Fibroblast of the aortic adventitia (primary cell): Measurements from ENCODE around the gene TRAF3IP1. TPM values are rescaled to one million over a fixed set of nuclear protein-coding genes. Genes with fewer than 3 reads are reported as not detected.

ENCODE experiments used
- DNase-seq: peaks from one replicate; pipeline ENCODE4 v3.0.0-alpha.2; 2010; ENCODE audit warnings: low read depth
- H3K4me3 ChIP-seq: 2 replicates; pipeline ENCODE4 v1.5.1; 2011; ENCODE audit warnings: low read depth, mild to moderate bottlenecking, control low read depth, low read length, moderate library complexity
- CTCF ChIP-seq: IDR thresholded peaks from 2 replicates; pipeline ENCODE4 v1.5.1; 2011; ENCODE audit warnings: mild to moderate bottlenecking, low read length, control low read depth, inconsistent platforms; ENCODE audit not compliant: insufficient read depth
- total RNA-seq: library from RNA; depleted of rRNA; stranded (reverse); fragments of >200 nt; gene quantifications from 2 replicates; pipeline ENCODE4 v1.2.3, GENCODE V29; 2012; ENCODE audit warnings: low replicate concordance

Gene TRAF3IP1
- total RNA-seq, 1 donor = 8.4 TPM

GRCh38 chr2:238380336-238380735 lies 60.0 kb downstream of the TRAF3IP1 start:
- DNase-seq = no peak
- TF ChIP-seq CTCF = no peak
- no peak overlapping the region for H3K4me3 ChIP-seq

- no peak overlapping the region for H3K4me3 ChIP-seq
- peak; percentile 45 for DNase-seq
- no peak for TF ChIP-seq CTCF
Observed at GRCh38 chr2:238380785-238381184, 60.5 kb downstream of the TRAF3IP1 start.

- no peak for DNase-seq
- H3K4me3 ChIP-seq = no peak overlapping the region
- no peak for TF ChIP-seq CTCF
Observed at GRCh38 chr2:238381341-238382115, 61.2 kb downstream of the TRAF3IP1 start.

- DNase-seq = peak; percentile 59
- no peak overlapping the region for H3K4me3 ChIP-seq
- TF ChIP-seq CTCF = no peak
Observed at GRCh38 chr2:238382381-238382781, 62.1 kb downstream of the TRAF3IP1 start.

- H3K4me3 ChIP-seq = no peak overlapping the region
- no peak for DNase-seq
- no peak for TF ChIP-seq CTCF
Observed at GRCh38 chr2:238383135-238383534, 62.8 kb downstream of the TRAF3IP1 start.

GRCh38 chr2:238383743-238384380 lies 63.5 kb downstream of the TRAF3IP1 start:
- no peak overlapping the region for H3K4me3 ChIP-seq
- DNase-seq = no peak
- no peak for TF ChIP-seq CTCF
